Measurements from ENCODE around the gene MORN1.

MORN1 gene

DNA sequence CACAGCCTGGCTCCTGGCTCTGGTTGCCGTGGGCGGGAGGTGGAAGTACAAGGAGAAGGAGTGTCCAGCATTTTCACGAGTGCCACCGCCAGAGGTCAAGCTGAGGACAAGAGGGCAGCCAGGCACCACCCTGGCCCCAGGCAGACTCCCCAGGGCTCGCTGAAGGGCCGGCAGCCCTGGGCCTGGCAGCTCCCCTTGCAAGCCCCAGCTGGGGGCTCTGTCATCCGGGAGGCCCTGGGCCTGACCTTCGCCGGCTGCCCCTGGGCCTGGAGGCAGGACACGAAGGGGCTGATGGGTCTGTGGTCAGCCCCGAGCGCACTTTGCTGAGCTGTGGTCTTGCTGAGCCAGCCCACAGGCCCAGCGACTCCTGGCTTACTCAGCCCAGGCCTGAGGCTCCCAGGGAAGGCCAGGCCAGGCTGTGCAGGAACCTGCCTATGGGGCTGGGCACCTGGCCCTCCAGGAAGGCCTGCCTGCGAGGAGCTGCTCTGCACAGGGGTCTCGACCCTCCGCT, 74.8 kb downstream of the MORN1 start:
- DNase-seq, result no peak

DNA sequence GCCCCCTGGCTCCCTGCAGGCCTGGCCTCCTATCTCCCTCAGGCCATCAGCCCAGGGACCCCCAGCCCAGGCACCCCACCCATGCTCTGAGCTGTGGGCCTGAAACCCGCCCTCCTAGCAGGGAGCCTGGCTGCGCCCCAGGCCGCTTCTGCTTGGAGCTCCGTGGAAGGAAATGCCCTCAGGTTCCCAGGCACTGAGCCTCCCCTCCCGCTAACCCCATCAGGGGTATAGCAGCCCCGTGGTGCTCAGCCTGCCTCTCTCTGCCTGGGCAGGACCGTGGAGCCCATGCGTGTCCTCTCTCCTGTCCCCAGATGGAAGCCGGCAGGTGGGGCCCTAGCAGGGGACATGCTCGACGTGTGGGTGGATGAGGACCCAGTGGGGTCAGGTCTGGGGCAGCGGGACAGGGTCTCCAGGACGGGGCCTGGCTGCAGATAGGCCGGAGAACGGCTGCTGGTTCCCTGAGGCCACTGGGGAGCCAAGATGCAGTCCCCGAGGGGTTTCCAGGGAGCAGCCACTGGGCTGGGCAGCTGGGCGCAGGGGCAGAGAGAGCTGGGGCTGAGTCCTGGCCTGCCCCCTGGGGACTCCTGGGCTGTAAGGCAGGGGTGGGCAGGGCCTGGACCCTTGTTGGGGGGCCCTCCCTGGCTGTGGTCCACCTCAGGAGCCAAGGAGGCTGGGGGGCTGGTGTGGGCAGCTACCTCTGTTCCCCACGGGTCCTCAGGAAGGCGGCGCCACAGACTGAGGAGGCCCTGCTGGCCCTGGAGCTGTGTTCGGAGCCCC, 75.5 kb downstream of the MORN1 start:
- DNase-seq, result no peak

DNA sequence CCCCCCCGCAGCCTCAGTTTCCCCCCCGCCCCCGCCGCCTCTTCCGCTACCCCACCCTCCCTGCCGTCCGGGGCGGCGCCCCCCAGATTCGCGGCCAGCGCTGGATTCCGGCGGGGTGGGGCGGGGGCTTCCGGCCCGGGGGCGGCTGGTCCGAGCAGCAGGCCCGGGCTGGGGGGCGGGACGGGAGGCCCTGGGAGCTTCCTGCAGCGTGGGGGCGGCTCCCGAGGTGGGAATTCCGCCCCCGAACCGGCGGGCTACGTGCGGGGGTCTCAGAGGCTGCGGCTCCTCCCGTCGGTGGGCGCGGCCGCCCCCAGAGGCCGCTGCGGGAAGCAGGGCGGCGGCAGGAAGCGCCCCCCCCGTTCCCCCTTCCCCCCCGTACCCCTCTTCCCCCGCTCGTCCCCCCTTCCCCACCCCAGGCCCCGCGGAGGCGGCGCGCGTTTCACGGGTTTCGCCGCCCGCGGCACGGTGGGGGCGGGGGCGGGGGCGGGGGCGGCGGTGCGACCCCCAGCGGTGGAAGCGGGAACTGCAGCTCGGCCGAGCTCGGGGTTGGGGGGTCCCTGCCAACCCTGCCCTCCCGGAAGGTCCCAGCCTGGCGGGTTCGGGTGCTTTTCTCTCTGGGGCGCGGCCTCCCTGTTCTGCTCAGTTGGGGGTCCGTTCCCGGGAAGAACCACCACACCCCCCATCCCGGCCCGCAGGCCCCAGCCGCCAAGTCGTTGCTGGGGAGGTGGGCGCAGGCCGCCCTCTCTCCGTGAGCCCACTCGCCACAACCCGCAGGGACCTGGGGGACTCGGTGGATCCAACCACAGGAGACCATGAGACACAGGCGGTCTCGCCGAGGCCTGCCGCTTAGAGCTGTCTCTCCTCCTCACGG, 76.3 kb downstream of the MORN1 start:
- peak; percentile 68 for DNase-seq

DNA sequence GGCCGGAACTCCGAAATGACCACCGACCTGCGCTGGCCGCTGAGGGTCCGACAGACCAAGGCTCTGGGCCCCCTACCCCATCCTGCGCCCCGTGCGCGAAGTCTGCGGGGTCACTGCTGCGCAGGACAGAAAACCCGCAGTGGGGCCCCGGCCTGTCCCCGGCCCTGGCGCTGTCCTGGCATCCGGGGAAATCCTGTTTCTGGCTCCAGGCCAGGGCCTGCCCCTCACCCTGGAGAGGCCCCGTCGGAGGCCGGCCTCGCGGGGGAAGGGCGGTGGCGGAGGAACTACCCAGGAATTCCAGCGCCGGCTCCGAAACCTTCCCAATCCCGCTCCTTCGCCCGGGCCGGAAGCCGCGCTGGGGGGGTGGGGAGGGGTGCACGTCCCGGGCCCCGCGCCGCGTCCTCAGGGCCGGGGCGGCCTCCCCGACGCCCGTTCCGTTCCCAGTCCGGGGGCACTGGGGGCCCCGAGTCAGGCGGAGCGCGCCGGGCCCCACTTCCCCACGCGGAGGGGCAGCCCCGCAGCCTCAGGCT, 77.0 kb downstream of the MORN1 start:
- peak; percentile 52 for DNase-seq

DNA sequence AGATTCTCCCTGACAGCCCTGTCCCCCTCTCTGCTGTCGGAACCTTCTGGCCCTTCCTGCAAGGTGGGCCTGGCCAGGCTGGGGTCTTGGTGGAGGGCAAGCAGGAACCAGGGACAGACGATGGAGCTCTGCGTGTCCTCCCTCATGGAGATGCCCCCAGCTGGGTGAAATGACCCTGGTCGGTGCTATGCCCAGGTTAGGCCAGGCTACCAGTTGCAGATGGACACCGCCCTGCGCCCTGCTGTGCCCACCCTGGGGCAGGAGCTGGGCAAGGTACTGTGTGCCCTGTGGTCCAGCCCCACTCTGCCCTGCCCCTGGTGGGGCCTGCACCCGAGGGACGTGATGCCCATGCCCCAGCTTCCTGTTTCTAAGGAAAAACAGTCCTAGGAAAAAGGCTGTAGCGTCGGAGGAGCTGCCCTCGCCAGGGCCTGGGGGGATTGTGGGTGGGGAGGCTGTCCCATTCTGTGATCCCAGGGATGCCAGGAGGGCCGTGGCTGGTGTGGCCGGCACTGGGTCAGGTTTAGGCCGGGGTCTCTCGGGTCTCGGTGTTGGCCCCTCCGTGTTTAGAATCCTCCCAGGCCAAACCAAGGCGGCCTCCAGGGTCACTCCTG, 77.6 kb downstream of the MORN1 start:
- DNase-seq, result no peak

DNA sequence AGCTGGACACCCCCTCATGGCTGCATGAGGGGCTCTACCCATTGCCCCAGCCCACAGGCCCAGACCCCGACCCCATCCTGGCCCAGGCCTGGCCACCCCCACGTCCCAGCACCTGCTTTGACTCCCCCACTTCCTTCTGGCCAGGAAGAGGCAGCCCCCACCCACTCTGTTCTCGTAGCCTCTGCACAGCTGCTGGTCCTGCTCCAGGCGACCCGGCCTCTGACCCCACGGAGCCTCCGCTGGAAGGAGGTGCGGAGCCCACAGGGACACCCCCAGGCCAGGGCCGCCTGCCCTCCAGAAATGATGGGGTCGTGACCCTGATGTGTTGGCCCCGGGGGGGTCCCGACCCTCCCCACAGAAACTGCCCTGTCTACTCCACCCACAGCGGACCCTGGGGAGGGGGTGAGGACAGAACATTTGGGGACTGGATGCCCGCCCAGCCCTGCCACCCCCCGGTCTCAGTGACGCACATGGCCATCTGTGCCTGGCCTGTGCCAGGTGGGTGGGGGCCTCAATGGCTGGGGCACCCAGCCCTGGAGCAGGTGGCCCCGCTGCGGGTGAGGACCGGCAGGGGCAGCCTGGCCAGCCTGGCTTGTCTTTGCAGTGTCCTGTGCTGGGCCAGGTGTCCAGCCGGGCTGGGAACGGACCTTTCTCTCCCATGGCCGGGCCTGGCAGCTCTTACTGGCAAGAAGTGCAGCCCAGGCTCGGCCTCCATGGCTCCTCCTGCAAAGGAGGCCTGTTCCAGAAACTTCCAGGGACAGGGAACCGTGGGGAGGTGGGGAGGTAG, 78.6 kb downstream of the MORN1 start:
- DNase-seq, result no peak

DNA sequence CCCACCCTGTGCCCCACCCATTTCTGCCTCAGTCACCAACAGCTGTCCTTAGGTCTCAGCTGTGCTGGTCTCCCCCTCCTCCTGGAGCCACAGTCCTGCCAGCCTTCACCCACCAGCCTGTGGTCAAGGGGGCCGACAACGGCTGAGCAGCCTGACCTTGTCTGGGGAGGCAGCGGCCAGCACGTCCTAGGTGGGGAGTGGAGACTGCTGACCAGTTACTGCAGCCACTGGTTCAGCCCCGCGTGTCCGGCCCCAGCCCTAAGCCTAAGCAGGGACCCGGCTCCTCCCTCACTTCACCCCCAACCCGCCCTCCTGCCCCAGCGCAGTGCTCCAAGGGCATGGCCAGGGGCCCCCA, 79.2 kb downstream of the MORN1 start:
- DNase-seq, result no peak

DNA sequence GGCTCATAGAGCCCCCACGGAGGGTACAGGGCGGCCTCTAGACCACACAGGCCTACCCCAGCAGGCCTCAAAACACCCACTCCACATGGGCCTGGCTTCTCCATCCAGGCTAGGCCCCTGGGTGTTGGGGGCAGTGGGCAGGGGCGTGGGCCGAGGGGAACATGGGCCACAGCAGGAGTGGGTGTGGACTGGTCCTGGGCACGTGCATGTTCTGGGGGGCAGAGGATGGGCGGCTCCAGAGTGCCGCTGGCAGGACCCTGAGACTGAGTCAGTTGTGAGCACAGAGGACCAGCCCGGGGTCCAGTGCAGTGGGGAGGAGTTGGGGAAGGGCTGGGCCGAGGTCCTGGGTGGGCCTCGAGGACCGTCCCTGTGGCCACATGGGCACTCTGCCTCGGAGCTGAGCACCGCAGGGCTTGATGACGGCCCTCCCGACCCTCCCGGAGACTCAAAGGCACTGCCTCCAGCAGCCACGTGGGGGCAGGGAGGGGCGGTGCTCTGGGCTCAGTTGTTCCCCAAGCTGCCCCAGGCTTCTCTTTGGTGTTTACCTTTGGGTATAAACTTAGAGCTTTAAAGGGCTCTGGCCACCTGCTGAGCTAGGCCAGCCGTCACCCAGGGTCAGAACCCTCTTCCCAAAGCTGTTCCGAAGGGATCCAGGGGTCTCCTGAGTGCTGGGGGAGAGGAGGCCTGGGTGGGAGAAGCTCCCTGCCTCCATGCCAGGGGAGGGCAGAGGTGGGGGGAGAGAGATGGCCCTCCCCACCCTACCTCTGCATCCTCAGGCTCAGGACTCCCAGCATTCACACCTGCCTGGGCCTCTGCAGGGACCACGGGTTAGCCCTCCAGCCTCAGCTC, 79.9 kb downstream of the MORN1 start:
- DNase-seq, result peak; percentile 88

DNA sequence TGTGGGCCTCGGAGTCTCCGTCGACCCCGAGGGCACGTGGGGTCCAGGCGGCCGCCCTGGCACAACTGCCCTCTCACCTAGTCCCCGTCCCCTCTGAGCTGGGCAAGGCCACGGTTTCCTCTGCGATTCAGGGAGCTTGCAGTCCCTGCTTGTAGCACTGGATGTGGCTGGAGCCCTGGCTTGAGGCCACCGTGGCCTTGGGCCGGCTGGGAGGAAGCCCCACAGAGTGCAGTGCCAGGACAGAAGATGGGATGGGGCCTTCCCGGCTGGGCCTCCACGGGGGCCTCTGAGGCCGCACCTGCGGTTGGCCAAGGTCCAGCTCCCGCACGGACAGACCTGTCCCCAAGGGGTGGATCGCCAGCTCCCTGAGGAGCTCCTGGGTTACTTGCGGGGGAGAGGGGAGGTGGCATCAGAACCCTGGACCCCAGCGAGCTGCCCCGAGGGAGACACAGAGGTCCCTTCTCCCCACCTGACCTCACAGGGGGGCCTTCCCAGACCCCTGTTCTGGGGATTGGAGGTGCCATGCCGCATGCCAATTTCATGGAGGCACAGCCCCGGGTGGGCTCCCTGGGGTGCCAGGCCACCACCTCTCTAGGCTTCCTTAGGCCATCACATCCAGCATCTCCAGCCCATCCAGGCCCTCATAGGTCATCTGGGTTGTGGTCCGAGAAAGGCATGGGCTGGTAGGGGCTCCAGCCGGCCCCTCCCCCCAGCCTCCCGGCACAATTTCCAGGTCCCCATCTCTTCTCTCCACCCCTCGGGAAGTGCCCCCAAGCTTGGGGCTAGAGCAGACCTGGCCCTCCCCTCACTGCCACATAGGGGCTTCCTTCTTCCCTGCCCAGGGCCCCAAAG, 80.8 kb downstream of the MORN1 start:
- no peak for DNase-seq

DNA sequence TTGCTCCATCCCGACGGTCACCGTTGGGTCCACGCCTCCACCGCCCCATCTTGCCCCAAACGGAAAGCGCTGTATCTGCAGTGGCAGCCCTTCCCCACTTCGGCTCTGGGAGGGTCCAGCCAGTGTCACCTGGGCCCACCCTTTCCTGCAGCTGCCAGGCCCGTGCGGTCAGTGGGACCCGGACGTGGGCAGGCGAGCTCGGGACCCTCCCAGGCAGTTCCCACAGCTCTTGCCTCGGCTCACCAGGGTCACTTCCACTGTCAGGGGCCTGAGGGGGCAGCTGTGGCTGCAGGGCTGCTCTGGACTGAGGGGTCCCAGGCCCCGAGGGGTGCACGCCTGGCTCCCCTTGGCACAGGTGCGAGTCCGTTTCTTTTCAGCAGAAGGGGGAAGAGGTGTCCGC, 82.5 kb downstream of the MORN1 start:
- DNase-seq, result no peak

DNA sequence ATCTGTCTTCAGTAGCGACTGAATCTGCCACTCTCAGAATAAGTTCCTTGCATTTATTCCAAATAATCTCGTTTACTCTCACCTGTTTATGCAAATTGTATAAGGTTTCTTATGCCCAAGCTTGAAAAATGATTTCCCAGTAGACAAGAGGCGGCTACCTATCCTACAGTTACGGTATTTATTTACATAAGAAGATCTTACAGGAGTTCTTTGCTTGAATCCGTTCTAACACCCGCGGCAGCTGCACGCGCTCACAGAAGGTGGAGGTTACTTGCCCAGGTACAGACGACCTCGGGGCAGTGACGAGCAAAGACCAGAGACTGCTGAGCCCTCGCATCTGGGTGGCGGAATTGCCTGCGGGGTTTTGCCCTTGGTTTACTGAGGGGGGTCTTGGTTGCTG, 83.4 kb downstream of the MORN1 start:
- DNase-seq, result no peak

DNA sequence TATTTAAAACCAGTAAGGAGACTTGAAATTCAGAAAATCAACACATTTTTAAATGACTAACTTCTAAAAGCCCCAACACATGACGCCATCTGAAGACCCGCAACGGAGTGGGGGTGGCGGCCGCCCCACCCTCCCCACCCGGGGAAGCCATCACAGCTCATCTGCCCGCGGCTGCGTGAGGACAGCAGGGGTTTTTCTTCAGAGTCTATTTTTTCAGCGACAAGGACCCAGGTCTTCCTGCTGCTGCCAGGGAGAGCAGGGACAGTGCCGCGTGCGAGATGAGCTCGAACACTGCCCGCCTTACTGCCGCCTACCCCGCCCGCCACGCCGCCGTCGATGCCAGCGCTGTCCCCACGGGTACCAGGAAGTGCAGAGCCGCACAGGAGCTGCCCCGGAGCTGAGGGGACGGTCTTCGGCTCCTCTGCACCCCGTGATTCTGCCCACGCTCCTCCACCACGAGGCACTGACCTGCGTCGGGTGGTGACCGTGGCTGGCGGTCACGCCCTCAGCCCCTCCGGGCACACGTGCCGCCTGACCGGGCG, 84.2 kb downstream of the MORN1 start:
- DNase-seq, result no peak

DNA sequence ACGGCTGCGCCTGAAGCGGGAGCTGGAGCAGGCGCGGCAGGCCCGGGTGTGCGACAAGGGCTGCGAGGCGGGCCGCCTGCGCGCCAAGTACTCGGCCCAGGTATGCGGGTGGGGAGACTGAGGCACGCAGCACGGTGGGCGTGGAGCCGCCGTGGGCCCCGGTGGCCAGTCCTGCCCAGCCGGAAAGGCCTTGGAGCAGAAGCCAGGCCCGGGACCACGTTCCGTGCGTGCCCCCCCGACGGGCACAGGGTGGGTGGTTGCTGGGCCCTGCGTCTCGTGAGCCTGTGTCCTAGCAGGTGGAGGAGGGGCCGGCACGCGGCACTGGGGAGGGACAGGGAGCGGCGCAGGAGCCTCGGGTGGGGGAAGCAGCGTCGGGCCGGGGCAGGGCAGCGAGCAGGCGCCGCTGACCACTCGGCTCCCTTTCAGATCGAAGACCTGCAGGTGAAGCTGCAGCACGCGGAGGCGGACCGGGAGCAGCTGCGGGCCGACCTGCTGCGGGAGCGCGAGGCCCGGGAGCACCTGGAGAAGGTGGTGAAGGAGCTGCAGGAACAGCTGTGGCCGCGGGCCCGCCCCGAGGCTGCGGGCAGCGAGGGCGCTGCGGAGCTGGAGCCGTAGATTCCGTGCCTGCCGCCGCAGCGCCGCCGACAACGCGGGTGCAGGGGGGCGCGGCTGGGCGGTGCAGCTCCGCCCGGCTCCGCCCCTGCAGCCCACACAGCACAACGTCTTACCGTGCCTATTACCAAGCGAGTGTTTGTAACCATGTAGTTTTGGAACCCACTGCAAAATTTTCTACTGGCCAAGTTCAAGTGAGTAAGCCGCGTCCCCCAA, 85.0 kb downstream of the MORN1 start:
- DNase-seq, result no peak

DNA sequence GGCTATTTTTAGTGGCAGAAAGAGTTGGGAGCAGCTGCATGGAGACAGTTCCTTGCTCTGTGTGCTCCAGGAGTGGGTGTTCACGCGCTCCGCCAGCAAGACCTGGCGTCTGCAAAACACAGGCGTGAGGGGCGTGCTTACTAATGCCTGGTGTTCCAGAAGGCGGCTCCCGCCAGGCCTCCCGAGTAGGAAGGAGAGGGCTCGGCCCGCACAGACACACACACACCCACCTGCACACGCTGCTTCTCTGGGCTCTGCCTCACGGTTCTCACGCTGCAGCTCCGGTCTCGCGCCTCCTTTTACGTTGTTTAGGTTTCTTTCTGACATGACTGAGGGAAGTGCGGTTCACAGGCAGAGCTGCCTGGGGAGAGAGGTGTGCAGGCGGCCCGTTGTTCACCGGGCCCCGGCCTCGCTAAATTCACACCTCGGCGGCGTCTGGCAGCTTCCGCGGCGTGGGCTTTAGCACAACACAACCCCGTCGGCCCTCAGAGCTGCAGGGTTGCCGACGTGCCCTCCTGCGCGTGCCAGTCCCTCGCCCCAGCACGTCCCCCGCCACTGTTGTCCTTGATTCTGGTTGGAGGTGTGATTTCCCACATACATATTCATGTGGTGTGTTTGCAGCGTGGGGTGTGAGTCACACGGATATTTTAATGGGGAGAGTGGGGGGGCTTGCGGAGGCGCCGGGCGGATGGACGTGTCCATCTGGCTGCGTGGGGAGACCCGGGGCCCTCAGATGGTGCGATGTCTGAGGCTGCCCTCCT, 86.3 kb downstream of the MORN1 start:
- no peak for DNase-seq

DNA sequence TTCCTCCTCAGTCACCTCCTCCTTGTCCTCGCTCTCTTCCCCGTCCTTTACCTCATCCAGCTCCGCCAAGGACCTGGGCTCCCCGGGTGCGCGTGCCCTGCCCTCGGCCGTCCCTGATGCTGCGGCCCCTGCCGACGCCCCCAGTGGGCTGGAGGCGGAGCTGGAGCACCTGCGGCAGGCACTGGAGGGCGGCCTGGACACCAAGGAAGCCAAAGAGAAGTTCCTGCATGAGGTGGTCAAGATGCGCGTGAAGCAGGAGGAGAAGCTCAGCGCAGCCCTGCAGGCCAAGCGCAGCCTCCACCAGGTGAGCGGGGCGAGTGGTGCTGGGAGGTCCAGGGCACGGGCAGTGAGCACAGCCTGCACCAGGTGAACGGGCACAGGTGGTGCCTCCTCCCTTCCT, 87.1 kb downstream of the MORN1 start:
- DNase-seq, result no peak

DNA sequence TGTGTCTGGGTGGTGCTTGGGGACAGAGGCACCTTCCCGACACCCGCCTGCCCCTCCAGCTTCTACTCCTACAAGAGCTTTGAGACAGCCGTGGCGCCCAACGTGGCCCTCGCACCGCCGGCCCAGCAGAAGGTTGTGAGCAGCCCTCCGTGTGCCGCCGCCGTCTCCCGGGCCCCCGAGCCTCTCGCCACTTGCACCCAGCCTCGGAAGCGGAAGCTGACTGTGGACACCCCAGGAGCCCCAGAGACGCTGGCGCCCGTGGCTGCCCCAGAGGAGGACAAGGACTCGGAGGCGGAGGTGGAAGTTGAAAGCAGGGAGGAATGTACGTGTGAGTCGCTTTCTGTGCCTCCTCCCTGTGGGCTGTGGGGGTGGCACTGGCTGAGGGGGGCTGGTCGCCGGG, 87.6 kb downstream of the MORN1 start:
- no peak for DNase-seq

DNA sequence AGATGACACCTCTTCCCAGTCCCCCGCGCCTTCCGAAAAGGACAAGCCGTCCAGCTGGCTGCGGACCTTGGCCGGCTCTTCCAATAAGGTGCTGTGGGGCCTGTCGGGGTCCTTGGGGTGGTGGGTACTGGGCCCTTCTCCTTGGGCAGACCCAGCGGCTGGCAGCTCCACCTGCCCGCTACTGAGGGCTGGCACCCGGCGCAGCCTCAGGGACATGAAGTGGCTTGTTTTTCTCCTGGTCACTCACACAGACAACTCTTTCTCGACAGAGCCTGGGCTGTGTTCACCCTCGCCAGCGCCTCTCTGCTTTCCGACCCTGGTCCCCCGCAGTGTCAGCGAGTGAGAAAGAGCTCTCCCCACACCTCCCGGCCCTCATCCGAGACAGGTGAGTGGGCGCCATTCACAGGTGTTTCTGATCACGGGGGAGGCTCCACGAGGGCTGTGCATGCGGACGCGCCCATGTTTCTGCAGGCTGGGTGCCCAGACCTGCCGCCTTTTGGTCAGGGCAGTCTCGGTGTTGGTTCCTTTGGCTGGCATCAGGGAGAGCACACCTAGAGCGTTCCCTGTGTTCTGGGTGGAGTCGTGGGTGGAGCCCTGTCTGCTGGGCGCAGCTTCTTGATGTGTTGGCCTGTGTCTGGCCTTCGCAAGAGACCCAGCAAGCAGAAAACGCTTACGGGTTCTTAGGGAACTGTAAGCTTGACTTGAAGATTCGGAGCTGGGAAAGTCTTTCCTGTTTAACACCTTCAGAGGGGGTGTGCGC, 88.2 kb downstream of the MORN1 start:
- DNase-seq, result no peak

All from hematopoietic multipotent progenitor cell treated with erythropoietin and hydrocortisone succinate and interleukin-3 and kit ligand, for 4 days (in vitro differentiated cells).